Measurements from ENCODE around the gene SEC14L2.

SEC14L2 gene

GRCh38 chr22:30396871-30397655 lies at the start of gene SEC14L2:
SEC14L2 (plus strand) TSS chr22:30397018; CDS start chr22:30397117, 99 bp downstream.
- no peak for DNase-seq

DNA sequence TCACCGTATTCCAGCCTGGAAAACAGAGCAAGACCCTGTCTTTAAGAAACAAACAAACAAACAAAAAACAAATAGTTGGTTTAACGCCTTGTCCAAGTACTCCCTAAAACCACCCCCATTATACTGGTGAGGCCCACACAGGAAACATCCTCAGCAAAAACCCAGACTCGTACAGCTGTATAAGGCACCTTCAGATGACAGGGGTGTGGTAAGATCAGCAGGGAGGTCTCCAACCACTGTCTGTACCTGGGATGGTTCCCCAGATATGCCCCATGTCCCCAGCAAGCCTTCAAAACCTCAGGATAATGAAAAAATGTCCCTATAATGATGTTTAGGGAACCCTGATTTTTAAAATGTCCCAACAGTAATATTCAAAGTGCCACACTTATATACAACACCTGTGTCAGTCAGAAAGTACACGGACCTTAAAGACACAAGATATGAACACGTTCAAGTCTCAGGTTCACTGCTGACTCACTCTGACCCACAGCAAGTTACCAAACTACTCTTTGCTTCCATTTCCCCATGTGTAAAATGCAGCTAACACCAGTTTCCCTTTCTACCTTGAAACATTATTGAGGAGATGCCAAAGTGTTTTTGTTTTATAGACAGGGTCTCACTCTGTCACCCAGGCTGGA lies 49.4 kb upstream of the SEC14L2 start:
- no peak for DNase-seq

GRCh38 chr22:30348404-30348803 lies 48.4 kb upstream of the SEC14L2 start:
- DNase-seq = no peak

GRCh38 chr22:30348809-30349208 lies 48.0 kb upstream of the SEC14L2 start:
- no peak for DNase-seq

- no peak for DNase-seq
Measured at GRCh38 chr22:30351226-30351625, 45.6 kb upstream of the SEC14L2 start.

- DNase-seq = no peak
Measured at GRCh38 chr22:30354644-30355043, 42.2 kb upstream of the SEC14L2 start.

DNA sequence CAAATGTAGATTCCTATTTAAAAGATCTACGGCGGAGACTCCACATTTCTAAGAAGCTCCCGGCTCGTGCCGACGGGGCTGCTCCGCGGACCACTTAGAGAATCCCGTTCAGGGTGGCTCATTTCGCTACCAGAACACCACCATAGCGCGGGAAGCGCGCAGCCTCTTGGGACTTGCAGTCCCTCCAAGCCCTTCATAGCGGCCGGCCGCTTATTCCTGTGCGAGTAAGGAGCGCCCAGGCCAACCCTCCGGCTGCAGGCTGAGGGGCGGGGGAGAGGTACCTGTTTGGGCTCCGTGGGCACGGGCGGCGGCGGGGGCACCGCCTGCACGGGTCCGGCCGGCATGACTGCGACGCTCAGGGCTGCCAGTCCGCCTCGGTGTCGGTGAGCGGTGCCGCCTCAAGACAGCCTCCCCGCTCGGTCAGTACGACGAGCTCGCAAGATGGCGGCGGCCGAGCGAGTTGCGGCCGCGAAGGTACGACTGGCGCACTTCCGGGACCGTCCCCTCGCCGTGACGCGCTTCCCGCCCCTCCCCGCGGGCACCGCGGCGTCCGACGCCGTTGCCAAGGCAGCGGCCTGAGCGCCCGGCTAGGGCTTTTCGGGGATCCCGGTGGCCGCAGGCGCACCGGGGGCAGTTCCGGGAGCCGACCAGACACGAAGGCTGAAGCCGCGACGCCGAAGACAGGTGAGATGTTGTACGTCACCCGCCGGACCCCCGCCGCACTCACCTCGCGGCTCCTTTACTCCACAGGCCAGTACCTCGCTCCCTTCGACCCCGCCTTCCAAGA lies 40.2 kb upstream of the SEC14L2 start, which contains the start of the genes CCDC157 and SF3A1:
TSS of gene CCDC157 (plus strand) at position 559 of the 787 bp plus-strand sequence. CDS start 8,994 bp downstream, outside the sequence.
TSS of gene SF3A1 (minus strand) at position 446 of the 787 bp plus-strand sequence. CDS start at position 344, 102 bp downstream.
- DNase-seq = peak; percentile 68

- DNase-seq = no peak
Measured at GRCh38 chr22:30357236-30357570, 39.6 kb upstream of the SEC14L2 start.

DNA sequence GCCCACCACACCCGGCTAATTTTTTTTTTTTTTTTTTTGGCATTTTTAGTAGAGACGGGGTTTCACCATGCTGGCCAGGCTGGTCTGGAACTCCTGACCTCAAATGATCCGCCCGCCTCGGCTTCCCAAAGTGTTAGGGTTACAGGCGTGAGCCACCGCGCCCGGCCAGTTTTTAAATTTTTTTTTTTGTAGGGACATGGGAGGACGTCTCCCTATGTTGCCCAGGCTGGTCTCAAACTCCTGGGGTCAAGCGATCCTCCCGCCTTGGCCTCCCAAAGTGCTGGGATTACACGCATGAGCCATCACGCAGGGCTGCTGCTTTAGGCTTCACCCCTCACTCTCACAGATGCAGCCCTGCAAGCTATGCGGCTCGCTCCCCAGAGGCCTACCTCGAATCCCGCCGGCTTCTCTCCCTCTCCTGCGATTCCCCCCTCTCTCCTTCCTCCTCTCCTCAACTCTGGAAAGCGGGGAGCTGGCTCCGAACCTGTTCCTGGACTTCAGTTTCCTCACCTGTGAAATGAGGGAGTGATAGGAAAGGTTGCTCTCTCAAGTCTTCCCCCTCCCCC lies 39.1 kb upstream of the SEC14L2 start:
- DNase-seq = no peak

GRCh38 chr22:30358541-30358940 lies 38.3 kb upstream of the SEC14L2 start:
- no peak for DNase-seq

- no peak for DNase-seq
Measured at GRCh38 chr22:30361916-30362650, 34.7 kb upstream of the SEC14L2 start.

- DNase-seq = no peak
Measured at GRCh38 chr22:30362651-30363281, 34.1 kb upstream of the SEC14L2 start.

- DNase-seq = no peak
Measured at GRCh38 chr22:30365891-30366290, 30.9 kb upstream of the SEC14L2 start.

DNA sequence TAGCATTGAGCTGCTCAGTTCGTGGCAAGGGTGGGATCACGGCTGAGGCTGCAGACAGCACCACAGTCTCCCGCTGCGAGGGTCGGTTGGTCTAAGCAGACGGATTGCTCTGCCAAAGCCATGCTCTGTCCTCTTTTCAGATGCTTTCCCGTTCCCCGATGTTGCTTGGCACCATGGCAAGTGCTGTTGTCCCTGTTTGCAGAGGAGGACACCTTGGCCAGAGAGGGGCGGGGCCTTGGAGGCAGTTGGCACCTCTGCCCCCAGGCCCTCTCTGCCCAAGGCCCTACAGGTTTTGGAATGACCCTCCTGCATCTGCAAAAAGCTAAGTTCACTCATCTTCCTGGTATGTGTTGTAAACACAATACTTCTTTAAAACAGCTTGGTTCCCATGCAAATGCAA lies 28.4 kb upstream of the SEC14L2 start:
- no peak for DNase-seq

DNA sequence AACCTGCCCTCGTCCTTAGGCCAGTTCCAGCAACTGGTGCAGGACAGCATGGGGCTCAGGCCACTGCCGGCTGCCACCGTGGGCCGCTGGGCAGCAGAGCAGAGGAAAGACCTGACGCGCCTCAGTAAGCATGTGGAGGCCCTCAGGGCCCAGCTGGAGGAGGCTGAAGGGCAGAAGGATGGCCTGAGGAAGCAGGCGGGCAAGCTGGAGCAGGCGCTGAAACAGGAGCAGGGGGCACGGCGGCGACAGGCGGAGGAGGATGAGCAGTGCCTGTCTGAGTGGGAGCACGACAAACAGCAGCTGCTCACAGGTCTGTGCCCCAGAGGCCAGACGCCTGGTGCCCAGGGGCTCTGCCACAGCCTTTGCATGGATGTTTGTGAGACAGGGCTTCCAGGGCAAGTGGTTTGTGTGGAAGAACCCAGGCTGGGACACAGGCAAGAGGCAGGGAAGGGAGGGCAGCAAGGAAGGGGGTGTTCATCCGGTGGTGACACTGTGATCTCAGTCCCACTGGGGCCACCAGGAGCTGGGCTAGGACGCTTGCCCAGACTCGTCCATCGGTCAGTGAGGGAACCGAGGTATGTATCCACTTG lies 26.1 kb upstream of the SEC14L2 start:
- peak; percentile 41 for DNase-seq

DNA sequence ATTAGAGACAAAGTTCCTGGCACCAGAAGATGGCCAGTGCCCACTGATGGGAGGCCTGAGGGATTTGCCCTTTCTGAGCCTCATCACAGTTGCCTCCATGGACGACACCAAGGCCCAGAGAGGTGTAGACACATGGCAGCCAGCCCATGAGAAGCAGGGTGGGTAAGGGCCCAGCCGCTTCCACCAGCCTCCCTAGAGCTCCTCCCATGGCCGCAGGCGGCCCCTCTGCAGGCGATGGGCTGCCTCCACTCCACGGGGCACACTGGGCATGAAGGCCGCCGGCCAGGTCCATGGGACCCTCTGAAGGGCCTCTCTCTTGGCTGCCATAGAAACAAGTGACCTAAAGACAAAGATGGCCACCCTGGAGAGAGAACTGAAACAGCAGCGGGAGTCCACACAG lies 25.5 kb upstream of the SEC14L2 start:
- DNase-seq = no peak

DNA sequence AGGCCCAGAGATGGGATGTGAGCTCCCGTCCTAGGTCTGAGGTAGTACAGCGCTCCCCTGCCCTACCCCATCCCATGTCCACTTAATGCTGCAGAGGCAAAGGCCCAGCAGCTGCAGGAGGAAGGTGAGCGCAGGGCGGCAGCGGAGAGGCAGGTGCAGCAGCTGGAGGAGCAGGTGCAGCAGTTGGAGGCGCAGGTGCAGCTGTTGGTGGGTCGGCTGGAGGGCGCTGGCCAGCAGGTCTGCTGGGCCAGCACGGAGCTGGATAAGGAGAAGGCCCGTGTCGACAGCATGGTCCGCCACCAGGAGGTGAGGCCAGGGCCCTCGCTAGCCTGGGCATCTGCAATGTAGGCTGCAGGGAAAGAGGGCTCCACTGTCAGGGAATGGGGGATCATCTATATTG lies 24.8 kb upstream of the SEC14L2 start:
- no peak for DNase-seq

DNA sequence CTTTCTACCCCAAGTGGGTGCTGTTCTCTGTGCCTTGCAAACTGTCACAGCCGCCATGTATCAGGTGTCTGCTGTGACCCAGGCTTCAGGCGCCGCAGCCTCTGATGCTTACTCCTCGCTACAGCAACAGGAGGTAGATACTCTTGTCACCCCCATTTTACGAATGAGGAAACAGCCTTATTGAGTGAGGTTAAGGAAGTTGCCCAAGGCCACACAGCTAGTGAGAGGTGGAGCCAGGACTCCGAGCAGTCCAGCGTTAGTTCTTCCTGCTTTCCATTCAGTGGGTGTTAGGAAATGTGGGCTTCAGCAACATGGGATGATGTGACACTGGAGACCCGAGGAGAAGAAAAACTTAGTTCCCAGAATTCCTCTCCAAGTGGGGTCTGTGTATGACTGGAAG lies 23.9 kb upstream of the SEC14L2 start:
- no peak for DNase-seq

GRCh38 chr22:30373331-30374325 lies 23.2 kb upstream of the SEC14L2 start:
- no peak for DNase-seq

DNA sequence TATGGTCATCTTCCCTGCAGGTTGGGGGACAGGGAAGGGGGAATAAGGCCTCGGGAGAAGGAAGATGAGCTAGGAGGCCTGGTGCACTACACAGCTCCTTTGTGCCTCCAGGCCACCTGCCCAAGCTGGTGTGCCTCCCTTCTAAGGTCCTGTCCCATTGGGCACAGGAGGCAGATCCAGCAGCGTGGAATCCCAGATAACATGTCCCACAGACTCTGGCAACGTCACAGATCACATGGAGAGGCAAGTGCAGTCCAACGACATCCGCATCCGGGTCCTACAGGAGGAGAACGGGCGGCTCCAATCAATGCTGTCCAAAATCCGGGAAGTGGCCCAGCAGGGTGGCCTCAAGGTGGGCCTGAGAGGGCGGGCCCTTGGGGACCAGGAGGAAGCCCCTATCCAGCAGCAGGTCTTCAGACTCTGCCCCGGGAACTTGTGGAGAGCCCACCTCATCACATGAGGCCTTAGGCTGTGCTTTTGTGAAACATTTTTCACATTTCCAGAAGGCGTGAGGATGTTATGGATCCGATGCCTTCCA lies 21.4 kb upstream of the SEC14L2 start:
- DNase-seq = no peak
